NCI-H1092 treated with DMSO at 0.1 percent for 48 hours (cell line): ENCODE data around the gene CFAP97D2.
"Not testable (repeated sequence)": the region's sequence is repeated elsewhere in the genome, so short reads cannot be mapped to it uniquely, and the experiment has no call there.

Experiments used
- DNase-seq: peaks from one replicate; lab custom pipeline; 2025; lab: John Stamatoyannopoulos, UW

Gene CFAP97D2

GRCh38 chr13:114158869-114159666 is 20.0 kb upstream of the CFAP97D2 start:
- not testable (repeated sequence) for DNase-seq

DNA sequence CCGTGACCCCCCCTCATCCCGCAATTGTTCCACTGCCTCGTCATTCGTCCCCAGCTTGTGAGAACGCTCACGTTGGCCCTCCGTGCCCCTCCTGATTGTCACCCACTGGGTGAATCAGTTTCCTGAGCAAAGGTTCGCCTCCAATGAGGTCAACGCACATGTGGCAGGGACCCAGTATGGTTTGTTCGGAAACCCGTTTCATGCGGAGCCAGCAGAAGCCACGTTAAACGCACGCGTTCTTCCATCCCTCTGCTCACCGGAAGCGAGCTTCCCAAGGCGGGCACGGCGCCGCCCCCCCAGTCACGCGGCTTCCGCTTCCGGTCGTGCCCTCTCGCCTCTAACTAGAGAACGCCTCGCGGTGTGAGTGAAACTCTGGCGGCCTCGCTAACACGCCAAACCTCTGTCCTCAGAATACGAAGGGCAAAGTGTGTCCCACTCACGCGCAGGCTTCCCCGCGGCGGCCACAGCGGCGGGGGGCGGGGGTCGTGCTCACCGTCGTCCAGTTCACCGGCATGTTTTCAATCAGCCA is 18.0 kb upstream of the CFAP97D2 start:
- no peak for DNase-seq

DNA sequence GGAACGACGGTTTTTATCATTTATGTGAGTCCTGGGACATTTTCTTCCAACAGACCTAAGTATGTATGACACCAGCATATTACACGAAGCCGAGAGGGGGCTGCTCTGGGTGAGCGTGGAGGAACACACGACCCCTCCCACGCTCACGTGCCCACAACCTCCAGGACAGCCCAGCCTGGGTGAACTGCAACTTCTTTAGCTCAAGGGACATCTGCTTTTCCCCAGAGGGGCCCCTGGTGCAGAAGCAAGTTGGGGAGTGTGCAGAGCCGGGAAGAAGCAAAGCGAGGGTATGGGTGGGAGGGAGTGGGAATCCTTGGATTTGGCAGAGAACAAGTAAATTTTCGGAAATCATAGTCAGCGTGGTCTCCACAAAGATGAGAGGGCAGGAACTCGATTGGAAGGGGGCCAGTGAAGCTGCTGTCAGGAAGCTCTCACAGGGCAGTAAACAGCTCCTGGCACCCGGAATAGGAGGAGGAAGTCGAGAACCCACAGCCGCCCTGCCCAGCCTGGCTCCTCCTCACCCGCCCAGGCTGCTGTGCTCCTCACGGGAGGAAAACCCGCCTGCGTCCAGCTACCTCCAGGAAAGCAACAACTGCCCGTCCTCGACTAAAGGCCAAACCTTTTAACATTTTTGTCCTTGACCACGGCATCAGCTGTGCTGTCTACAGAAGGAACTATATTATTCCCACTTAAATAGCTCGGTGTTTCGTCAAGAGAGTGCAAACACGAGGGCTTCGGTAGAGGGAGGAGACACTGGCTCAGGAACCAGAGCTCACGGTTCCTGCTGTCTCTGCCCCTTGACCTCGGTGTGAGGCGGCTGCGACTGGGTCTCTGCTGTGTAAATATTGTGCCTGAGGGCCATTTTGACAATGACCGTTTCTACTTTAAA is 17.2 kb upstream of the CFAP97D2 start:
- DNase-seq = peak; percentile 64

DNA sequence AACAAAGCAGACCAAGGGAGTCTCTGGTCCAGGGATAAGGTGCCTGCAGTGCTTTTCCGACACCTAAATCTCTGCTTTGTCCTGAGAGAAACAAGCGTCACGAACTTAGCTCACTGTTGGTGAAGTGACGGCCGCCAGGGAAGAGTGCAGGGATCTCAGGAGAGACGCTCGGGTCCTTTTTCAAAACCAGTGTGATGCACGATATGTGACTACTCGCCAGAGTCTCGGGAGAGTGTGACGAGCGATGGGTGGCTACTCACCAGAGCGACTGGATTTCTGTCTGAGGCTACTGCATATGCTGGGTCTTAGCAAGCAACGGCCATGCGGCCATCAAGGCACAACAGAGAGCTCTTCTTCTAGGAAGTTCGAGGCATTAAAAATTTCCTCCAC is 16.5 kb upstream of the CFAP97D2 start:
- DNase-seq = no peak

DNA sequence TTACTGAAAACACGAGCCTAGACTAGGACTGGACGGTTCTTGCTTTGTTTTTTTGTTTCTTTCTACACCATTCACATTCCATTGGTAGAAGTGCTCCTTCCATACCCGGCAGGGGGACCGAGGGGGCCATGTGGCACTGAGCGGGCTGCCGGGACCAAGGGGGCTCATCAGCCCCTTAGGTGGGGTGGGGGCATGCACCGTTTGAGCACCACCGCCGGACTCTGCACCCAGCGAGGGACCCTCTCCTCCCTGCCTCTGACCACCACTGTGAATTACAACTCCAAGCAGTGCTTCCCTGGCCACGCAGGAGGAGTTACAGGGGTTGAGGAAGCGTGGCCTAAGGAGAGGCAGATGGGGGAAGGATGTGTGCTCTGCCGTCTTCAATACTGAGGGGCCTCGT is 15.0 kb upstream of the CFAP97D2 start:
- DNase-seq = no peak

DNA sequence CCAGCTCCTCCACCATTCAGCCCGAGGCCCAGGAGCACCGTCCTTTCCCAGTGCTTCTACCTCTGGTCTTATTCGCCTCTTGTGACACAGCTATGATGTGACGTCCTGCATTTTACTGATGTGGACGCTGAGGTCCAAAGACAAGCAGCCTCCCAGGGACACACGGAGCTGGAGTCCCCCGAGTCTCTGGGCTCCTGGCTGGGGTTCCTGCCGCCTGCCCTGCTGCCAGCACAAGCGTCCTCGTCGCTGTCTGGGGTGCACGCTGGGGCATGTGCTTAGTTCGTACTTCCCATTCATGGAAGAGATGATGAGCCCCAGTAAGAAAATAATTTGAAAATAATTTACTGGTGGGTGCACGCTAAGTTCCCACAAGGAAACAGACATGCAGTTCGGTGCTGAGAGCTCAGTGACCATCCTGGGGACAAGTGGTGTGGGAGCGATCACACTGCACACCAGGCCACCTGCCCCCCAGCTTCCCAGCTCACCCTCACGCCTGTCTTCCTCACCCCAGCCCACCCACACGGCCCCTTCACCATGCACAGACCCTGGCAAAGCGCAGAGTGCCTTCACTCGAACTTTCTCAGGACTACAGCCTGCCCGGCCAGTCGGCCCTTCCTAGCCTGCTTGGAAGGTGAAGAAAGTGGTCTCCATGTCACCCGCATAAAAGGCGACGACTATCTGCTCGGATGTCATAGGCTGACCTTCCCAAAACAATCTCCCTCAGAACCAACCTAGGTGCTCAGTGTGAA is 14.2 kb upstream of the CFAP97D2 start:
- no peak for DNase-seq

- DNase-seq = peak; percentile 87
These were observed 12.5 kb upstream of the CFAP97D2 start for GRCh38 chr13:114166381-114167131.

DNA sequence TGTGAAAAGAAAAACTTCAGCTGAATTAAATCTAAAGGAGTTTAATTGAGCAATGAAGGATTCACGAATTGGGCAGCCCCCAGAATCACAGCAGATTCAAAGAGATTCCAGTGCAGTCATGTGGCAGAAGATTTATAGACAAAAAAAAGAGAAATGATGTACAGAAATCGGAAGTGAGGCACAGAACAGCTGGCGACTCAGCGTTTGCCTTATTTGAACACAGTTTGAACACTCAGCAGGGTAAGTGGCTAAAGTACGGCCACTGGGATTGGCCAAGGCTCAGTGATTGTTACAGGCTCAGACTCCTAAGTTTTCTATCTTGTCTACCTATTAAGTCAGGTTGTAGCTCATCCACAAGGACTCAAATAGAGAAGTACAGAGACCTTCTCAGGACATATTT is 11.6 kb upstream of the CFAP97D2 start:
- DNase-seq = no peak

- no peak for DNase-seq
These were observed 11.2 kb upstream of the CFAP97D2 start for GRCh38 chr13:114167885-114168284.

GRCh38 chr13:114173272-114173671 is 5.8 kb upstream of the CFAP97D2 start:
- DNase-seq = no peak

- no peak for DNase-seq
These were observed 5.3 kb upstream of the CFAP97D2 start for GRCh38 chr13:114173745-114174144.

GRCh38 chr13:114174529-114174961 is 4.5 kb upstream of the CFAP97D2 start:
- no peak for DNase-seq

GRCh38 chr13:114176359-114176902 is 2.6 kb upstream of the CFAP97D2 start:
- not testable (repeated sequence) for DNase-seq

DNA sequence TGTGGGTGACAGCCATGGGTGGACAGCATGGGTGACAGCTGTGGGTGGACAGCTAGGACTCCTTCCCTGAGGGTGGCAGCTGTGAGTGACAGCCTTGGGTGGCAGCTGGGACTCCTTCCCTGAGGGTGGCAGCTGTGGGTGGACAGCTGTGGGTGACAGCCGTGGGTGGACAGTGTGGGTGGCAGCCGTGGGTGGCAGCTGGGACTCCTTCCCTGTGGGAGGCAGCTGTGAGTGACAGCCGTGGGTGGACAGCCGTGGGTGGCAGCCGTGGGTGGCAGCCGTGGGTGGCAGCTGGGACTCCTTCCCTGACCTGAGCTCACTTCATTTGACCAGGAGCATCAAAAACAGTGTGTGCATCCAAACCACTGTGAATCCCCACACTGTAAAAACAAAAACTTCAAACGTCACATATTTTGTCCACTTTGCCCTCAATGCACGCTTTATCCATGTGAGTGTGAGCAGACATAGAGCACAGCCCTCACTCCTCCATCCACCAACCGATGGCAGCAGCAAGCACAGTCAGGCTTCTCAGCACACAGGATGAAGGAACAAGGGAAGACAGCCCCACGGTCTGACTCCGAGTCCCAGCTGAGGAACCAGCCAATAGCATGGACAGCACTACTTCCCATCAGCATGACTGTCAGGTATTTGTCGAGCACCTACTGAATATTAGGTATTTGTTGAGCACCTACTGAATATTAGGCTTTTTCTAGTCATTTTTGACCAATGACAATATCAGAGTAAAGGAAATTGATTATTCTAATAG is 1.6 kb upstream of the CFAP97D2 start:
- no peak for DNase-seq

DNA sequence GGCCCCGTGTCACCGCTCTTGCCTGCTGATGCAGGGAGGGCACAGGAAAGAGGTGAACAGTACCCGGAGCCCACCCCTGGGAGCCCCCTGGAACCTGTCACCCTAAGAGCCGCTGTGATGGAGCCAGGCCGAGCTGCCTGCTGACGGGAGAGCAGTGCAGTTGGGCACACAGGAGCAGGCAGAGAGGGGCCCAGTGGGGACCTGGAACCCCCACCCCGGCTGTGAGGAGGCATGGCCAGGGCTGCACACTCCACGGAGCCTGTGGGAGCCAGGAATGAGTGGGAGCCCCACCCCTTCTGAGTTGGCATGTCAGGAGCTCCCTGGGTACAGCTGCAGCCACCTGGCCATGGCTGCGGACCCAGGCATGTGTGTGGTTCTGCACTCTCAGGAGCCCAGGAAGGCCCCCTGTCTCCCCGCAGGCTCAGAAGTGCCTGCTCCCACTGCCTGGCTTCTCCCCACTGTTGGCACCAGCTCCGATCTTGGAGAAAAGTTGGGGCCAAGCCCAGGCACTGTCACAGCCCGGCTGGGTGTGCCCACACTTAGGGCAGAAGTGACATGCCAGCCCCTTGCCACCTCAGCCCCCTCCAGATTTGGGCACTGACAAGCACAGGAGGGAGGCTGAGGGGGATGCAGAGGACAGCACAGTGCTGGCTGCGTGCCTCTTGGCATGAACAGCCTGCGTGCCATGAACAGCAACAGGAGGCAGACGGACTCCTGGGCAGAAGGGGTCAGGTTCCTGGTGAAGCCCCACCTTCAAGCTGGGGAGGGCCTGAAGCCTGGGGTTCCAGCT is 6.3 kb downstream of the CFAP97D2 start:
- no peak for DNase-seq

DNA sequence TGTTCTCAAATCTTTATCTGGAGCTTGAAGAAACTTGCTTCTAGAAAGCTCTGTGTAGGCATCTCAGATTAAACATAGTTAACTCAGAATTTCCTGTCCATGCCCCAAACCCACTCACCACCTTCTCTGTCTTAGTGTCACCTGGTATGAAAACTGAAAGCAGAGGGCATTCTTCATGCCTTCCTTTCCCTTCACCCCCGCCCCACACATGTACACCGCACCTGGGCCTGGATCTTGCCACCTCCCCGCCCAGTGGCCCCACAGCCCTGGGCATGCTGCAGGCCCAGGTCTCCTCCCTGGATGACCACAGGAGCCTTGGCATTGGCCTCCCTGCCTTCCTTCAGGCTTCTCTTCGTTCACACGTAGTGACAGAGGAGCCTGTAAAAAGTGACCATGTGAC is 15.8 kb downstream of the CFAP97D2 start:
- no peak for DNase-seq

DNA sequence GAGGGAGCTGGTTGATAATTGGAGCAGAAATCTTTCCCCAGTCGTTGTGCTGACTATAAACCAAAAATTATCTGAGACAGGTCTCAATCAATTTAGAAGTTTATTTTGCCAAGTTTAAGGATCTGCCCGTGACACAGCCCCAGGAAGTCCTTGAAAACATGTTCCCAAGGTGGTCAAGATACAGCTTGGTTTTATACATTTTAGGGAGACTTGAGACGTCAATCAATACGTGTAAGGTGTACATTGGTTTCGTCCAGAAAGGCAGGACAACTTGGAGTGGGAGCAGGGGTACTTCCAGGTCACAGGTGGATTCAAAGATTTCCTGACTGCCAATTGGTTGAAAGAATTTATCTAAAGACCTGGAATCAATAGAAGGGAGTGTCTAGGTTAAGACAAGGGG is 17.6 kb downstream of the CFAP97D2 start:
- no peak for DNase-seq

DNA sequence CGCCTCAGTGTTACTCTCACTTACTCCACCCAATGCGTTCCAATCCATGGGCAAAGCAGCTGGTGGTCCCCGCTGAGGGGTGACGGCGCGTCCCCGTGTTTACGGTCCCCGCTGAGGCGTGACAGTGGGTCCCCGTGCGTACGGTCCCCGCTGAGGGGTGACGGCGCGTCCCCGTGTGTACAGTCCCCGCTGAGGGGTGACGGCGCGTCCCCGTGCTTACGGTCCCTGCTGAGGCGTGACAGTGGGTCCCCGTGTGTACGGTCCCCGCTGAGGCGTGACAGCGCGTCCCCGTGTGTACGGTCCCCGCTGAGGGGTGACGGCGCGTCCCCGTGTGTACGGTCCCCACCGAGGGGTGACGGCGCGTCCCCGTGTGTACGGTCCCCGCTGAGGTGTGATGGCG is 19.5 kb downstream of the CFAP97D2 start:
- DNase-seq = no peak

GRCh38 chr13:114199526-114199925 is 20.5 kb downstream of the CFAP97D2 start:
- not testable (repeated sequence) for DNase-seq
